HG02981 (cell line): Measurements from ENCODE around the gene SEMA7A.

Experiments used
- ATAC-seq: cut with Tn5 transposase; IDR thresholded peaks from one replicate; pipeline ENCODE4 v1.9.1; 2021; ENCODE audit warnings: mild to moderate bottlenecking, moderate library complexity; ENCODE audit not compliant: unreplicated experiment

Gene SEMA7A

DNA sequence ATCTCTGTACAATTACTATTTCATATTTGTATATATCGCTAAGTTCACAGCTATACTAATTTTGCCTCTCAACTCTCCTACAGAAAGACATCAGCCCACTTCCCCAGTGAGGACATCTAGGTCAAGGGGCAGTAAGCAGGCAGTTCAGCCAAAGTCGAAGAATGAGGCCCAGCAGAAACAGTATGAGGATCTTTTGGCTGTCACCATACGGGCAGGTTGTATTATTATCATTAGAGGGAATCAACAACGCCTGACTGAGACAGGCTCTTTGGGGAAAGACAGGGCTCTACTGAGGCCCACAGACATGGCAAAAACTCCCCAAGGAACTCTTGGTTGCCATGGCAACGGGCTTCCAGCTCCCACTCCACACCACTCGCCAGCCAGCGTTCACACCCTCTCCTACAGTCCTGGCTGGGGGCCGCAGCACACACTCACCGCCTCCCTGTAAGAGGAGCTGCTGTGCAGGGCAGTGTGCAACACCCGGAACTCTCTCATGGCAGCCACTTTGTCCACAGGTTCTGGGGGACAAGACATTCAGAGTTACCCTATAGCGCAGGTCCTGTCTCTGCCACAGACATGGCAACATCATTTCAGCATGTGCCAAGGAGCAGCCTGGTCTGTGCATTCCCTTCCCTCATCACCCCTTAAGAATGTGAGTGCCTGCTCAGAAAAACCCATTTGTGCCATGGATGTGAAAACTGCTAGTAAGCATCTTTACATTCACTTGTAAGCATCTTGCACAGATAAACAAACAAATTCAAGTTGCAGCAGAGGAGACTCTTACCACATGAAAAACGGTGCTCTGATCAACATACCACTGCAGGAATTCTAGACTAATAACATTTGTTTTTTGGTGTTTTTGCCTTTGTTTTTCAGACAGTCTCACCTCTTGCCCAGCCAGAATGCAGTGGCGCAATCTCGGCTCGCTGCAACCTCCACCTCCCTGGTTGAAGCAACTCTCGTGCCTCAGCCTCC, 18.4 kb upstream of the SEMA7A start:
- ATAC-seq = no peak

DNA sequence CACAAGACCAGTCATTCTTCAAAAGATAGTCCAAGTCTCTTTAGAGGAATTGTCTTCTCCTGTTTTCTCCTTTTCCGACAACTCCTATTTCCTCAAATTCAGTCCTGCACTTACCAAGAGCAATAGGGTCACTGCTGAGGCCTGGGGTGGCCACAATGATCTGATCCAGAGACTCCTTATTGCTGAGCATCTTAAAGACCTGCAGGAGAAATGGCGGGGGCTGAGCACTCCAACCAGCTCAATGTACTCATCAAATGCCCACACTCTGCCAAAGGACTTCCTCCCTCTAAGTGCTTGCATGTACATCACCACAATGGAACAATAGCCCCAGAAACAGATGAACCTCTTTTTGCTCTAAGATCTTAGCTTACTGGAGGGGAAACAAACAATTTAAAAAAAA, 17.6 kb upstream of the SEMA7A start:
- ATAC-seq = no peak

- ATAC-seq = no peak
These were observed 16.0 kb upstream of the SEMA7A start for GRCh38 chr15:74449643-74450205.

DNA sequence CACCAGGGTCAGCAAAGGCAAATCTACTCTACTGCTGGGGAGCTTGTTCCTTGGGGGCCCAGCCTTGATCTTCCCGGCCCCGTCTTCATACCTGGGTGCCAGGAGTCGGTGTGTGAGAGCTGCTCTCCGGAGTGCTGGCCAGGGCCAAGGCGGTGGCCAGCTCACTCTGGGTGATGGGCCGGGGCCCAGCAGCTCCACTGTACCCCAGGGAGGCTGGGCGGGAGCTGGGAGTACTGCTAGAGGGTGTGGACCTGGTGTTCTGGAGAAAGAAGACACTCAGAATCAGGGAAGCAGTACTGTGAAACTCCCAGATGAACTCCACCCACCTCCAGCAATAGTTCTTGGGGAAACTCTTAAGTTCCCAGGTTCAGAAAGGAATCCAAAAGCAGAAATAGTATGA, 15.3 kb upstream of the SEMA7A start:
- ATAC-seq = no peak

DNA sequence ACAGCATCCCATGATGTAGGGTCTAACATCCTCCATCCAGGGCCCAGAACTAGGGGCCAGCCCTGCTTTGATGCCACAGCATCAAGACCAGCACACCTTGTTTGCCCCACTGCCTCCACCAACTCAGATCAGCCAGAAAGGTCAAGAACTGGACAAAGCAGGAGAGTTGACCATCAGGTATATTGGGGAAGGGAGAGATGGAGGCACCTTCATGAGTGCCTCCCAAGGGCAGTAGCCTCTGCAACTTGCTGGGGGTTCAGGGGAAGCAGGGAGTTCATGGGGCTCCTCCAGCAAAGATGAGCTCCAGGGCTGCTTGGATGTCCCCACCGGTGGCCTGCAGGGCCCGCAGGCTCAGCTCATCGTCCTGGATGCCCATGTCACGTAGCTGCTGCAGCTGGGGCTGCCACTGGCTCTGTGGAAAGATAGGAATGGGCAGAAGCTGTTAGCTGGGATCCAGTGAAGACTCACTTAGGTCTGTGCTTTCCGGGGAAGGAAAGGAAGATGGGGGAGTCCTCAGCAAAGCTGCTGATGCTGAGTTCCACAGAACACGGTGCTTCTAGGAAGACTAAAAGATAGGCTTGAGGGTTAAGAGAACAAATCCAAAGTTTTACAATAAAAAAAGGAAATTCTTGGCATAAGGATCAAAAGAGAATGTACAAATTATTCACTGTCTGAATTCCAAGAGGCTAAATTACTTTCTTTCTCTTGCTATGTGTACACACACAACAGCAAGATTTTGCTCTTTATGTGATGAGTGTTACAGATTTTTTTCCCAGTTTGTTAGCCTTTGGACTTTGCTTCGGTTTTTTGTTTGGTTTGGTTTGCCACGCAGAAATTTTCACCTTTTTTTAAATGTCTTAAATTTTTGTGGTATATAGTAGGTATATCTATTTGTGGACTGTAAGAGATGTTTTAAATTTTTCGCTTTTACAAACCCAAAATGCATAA, 12.3 kb upstream of the SEMA7A start:
- no peak for ATAC-seq

DNA sequence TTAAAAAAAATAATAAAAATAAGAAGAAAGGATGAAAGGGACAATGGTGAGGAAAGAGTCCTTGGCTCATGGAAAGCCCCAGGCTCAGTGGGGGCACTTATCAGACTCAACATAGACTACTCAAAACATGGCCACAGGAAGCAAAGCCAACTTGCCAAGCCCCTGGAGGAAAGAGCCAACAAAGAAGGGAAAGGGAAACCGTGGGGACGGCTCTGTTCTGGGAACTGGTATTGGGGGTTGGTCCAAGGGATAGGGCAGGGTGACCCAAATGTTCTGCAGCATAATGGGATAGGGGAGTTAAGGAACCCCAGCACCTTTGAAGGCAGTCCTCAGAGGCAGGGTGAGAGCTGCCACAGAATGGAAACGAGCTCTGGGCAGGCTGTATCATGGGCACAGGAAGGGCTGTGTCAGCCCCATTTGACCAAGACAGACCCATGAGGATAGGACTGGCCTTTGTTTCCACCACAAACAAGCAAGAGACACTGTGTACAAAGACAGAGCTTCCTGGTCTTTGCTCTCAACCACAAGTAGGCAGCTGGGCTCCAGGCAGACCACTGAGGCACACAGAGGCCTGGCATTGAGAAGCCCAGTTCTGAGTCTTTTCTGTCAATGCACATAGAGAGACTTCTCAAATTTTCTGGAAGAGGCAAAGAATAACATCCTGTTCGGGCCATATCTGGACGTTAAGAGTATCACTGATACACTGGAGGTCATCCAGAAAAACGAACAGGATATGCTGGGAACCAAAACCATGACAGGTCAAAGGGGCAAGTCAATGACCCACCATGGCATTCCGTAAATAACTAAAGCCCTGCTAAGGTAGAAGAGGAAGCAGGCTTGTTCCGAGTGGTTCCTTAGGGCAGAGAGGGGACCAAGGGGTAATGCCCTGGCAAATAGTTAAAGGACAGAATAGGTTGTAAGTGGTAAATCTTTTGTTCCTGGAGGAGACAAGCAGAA, 10.6 kb upstream of the SEMA7A start:
- no peak for ATAC-seq

DNA sequence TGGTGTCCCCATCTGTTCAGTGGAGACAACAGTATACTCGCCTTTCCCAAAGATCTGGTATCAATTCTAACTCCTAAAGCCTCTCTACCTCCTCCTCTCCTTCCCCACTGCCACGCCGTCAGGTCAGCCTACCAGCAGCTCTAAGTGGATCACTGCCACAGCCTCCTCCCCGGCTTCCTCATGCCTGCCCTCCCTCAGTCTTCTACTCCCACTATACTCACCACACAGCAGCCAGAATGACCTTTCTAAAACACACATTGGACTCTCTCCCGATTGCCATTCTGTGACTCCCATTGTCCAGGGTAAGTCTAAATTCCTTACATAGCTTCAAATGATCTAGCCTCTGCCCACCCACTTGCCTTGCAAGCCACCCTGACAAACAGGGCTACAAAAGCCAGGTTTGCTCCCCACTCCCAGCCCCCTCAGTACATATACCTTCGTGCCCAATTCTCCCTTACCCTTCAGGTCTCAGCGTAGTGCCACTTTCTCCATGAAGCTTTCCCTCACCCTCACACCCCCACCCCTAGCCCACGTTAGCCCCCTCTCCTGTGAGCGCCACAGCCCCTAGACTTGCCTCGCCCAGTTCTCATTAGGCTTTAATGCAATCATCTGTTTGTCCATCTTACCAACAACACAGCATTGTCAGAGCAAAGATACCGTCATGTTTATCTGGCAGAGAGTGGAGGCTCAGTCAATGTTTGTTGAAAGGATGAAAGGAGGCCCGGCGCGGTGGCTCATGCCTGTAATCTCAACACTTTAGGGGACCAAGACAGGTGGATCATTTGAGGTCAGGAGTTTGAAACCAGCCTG, 9.5 kb upstream of the SEMA7A start:
- no peak for ATAC-seq

- ATAC-seq = no peak
These were observed 8.8 kb upstream of the SEMA7A start for GRCh38 chr15:74442604-74443003.

- ATAC-seq = no peak
These were observed 8.3 kb upstream of the SEMA7A start for GRCh38 chr15:74442063-74442462.

- ATAC-seq = no peak
These were observed 7.6 kb upstream of the SEMA7A start for GRCh38 chr15:74441248-74441941.

DNA sequence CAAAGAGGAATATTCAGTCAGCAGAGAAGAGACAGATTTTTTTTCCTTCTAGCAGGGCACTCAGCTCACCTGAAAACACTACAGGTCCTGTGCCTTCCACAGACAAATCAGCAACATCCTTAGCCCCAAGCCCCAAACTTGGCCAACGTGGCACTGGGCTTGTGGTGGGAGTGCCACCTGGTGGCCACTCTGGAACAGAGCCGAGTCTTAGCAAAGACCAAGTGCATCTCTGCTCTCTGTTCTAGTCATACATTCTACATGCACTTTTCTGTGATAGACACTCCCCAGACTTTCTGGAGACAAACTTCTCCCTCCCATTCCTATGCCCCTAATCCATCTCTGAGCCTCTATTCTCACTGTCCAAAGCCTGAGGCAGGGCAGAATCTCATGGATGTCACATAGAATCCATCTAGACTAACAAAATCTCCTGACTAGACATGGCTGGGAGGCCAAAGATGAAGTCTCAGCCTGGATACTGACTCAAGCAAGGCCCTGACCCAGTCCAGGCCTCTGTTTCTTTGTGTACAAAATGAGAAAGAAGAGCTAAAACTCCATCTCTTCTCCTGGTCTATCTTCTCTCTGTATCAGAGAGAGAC, 5.1 kb upstream of the SEMA7A start:
- peak; percentile 43 for ATAC-seq

- ATAC-seq = no peak
These were observed 4.4 kb upstream of the SEMA7A start for GRCh38 chr15:74438206-74438605.

DNA sequence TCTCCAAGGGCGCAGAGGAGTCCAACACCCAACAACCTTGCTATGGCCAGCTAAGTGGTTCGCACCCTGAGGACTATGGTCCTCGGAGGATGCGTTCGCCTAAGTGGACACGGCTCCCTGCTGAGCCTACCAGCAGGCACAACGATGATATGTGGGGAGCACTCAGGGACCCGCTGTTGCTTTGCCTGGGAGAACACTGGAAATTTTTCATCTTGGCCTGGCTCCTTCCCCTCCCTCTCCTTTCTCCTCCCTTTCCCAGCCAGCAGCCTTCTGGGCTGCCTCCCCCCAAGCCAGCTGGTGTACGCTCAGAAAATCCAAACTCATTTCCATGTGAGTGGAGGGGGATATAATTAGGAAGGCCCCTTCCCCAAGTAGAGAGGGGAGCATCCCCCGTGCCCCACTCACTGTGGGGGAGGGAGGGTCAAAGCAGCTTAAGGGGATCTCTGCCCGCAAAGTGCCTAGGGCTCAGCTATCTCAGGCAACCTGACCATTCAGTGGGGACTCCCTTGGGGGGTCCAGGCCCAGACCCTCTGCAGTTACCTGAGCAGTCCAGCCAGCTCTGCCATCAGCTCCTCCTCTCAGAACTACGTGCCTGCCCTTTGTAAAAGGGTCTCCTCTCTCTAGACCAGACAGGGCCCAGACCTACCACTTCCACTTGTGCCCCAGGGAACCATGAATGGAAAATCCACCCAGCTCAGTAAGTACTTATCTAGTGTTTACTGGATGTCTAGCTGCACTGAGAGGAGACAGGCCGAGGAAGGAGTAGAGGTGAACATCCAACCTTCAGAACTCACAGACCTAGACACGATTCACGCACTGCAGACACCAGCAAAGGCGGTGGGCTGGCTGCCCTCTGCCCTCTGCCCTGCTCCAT, 742 bp upstream of the SEMA7A start:
- ATAC-seq = no peak

DNA sequence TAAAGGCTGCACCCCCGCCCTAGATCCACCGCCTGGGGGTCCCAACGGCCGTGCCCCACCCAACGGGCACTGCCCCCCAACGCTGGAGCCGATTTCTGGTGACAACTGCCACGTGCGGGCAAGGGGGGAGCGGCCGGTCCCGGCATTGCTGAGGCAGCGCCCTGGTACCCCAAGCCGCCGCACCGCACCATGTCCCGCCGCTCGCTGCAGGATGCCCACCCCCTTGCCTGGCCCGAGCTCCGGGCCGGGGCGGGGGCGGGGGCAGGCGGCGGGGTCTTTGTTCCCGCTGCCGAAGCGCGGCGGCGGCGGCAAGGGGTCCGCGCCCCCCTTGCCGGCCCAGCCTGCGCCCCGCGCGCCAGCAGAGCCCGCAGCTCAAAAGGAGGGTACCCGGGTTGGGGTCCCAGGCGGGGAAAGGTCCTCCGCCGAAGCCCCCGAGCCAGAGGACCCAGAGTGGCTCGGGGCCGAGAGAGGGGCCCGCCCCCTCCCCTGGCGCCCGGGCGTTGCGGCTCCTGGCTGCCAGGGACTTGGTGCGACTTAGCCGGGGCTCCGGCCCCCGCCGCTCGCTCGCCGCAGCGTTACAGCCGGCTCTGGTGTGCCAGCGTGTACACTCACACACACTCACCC, 678 bp downstream of the SEMA7A start:
- ATAC-seq = peak; percentile 14

GRCh38 chr15:74432271-74432967, 1.3 kb downstream of the SEMA7A start:
- ATAC-seq = no peak

GRCh38 chr15:74431645-74432044, 2.1 kb downstream of the SEMA7A start:
- no peak for ATAC-seq
